ENCODE results near the gene JAM3. TPM values are rescaled to one million over a fixed set of nuclear protein-coding genes. Genes with fewer than 3 reads are reported as not detected.

The JAM3 gene
- total RNA-seq, 1 experiment from 2014 or later = 36.5 TPM

DNA sequence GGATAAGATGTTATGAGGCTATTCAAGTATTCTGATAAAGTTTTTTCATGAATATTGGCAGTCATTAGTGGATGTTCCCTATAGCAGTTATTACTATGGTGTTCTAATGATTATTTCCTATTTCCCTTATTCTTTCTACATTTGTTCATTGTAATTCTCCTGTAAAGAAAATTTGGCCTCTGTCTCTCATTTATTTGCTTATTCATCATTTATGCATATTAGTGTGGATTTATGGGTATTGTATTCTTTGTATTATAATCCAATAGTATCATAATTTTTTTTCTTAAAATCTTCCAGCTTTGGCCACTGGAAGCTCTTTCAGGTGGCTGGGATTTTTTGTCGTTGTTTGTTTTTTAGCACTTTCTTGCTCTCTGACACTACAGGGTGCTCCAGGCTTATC is 47.3 kb downstream of the JAM3 start:
- no peak overlapping the region for H3K4me2 ChIP-seq (ENCODE audit: insufficient read depth, insufficient read length, low read length)
- no peak overlapping the region for H3K23ac ChIP-seq (ENCODE audit: insufficient read length, low read depth, low read length)
- Mint-ChIP-seq H3K27me3 (ENCODE audit: low read depth) (no peaks in the 10 kb centered on the region), H3K4me1 (peaks cover 25 to 38% of the 10 kb centered on the region in 2 experiments), H3K36me3 (ENCODE audit: insufficient read depth in 1 of 3, low read depth in 3 of 3) (peaks cover 0 to 5% (median 0%) of the 10 kb centered on the region in 3 experiments; a peak in 3 of 7 replicates), H3K27ac (no peak overlapping the region), H3K9me3 (no peaks in the 10 kb centered on the region; a peak in 1 of 5 replicates), H3K4me3 (no peak overlapping the region)
- H2BK12ac ChIP-seq (ENCODE audit: insufficient read length, low read depth, low read length) = no peak overlapping the region
- no peaks in the 10 kb centered on the region for H4K20me1 ChIP-seq (ENCODE audit: control insufficient read depth, insufficient read depth, insufficient read length)
- H3T11ph ChIP-seq (ENCODE audit: low read length) = no peak overlapping the region
- no peaks in the 10 kb centered on the region for H3K79me2 ChIP-seq (ENCODE audit: insufficient read depth, low read length)
- H3K27me3 ChIP-seq (ENCODE audit: insufficient read depth, low read length) = no peaks in the 10 kb centered on the region
- no peak overlapping the region for H3K14ac ChIP-seq (ENCODE audit: insufficient read depth, low read length)
- no peak overlapping the region for H3K18ac ChIP-seq (ENCODE audit: insufficient read length, low read depth, low read length)
- H2BK20ac ChIP-seq (ENCODE audit: low read depth, low read length, poor library complexity, severe bottlenecking) = no peak overlapping the region
- H3K23me2 ChIP-seq (ENCODE audit: insufficient read length, low read depth, low read length, poor library complexity, severe bottlenecking) = no peaks in the 10 kb centered on the region
- DNase-seq = no peak
- WGBS (ENCODE audit: extremely low coverage, insufficient read length, low lambda C conversion rate) = no CpG with 5 or more reads among the region's 1 CpG
- peaks cover 3% of the 10 kb centered on the region for H3K79me1 ChIP-seq (ENCODE audit: insufficient read depth, low read depth, low read length, poor library complexity, severe bottlenecking)
- no peak overlapping the region for H3K9ac ChIP-seq (ENCODE audit: extremely low read depth, insufficient read length, low read length)
- no peak overlapping the region for H2BK5ac ChIP-seq (ENCODE audit: insufficient read length, low read length)
- no peak overlapping the region for H4K5ac ChIP-seq (ENCODE audit: insufficient read length, low read depth, low read length)
- H4K8ac ChIP-seq (replicated peaks; ENCODE audit: insufficient read length, low read depth, low read length) = no peak overlapping the region
- no peak overlapping the region for H2AK5ac ChIP-seq (ENCODE audit: insufficient read length, low read length)
- TF ChIP-seq, protein P1, sequence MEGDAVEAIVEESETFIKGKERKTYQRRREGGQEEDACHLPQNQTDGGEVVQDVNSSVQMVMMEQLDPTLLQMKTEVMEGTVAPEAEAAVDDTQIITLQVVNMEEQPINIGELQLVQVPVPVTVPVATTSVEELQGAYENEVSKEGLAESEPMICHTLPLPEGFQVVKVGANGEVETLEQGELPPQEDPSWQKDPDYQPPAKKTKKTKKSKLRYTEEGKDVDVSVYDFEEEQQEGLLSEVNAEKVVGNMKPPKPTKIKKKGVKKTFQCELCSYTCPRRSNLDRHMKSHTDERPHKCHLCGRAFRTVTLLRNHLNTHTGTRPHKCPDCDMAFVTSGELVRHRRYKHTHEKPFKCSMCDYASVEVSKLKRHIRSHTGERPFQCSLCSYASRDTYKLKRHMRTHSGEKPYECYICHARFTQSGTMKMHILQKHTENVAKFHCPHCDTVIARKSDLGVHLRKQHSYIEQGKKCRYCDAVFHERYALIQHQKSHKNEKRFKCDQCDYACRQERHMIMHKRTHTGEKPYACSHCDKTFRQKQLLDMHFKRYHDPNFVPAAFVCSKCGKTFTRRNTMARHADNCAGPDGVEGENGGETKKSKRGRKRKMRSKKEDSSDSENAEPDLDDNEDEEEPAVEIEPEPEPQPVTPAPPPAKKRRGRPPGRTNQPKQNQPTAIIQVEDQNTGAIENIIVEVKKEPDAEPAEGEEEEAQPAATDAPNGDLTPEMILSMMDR (conservative IDR thresholded peaks at IDR 0.05) = no peak
- no peak overlapping the region for H2BK15ac ChIP-seq (ENCODE audit: low read depth, low read length)
- peaks cover 3% of the 10 kb centered on the region; the same call in 1 of the 2 replicates for H3K4me1 ChIP-seq (ENCODE audit: insufficient read depth, low read length)
- no peak overlapping the region for H3K4ac ChIP-seq (ENCODE audit: low read depth, low read length)
- H3K9me3 ChIP-seq (ENCODE audit: control insufficient read depth, low read depth, low read length) = no peaks in the 10 kb centered on the region
- no peak overlapping the region for H3K56ac ChIP-seq (ENCODE audit: insufficient read length, low read depth, low read length)
- no peak overlapping the region for H2BK120ac ChIP-seq (ENCODE audit: low read depth, low read length, poor library complexity, severe bottlenecking)
- H3K27ac ChIP-seq (ENCODE audit: insufficient read length, low read depth, low read length) = no peak overlapping the region
- H4K91ac ChIP-seq (ENCODE audit: insufficient read length, low read depth, low read length) = no peak overlapping the region
- H2AFZ ChIP-seq (ENCODE audit: low read length) = no peak overlapping the region

Measured in H9 (cell line).